ENCODE results near the gene CSMD2. TPM values are rescaled to one million over a fixed set of nuclear protein-coding genes. Genes with fewer than 3 reads are reported as not detected.

The CSMD2 gene
- total RNA-seq, 1 experiment from 2014 or later, result 13.2 TPM

DNA sequence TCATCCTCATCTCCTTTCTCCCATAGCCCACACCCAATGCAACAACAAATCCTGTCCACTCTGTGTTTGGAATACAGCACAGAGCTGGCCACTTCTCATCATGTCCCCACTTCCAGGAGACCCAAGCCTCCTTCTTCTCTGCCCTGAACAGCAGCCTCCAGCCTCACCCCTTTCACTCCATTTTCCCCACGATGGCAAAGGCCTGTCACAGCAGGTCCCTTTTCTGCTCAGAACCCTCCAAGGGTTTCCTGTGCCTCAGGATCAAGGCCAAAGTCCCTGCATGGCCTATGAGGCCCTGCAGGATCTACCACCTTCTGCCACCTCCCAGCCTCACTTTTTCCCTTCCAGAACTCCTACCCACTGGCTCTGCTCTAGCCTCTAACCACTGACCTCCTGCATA lies 78.5 kb downstream of the CSMD2 start (continued):
- TF ChIP-seq FOXP4 (CRISPR knock-in tag; IDR thresholded peaks at IDR 0.05) (no peak), TCF7 (CRISPR knock-in tag; IDR thresholded peaks at IDR 0.05; ENCODE audit: low read depth) (no peak)

- Mint-ChIP-seq H3K9me3 (peaks cover 51% of the 10 kb centered on the region), H3K27me3 (ENCODE audit: low read depth) (peaks cover 2% of the 10 kb centered on the region; the same call in 1 of the 2 replicates), H3K36me3 (peaks cover 63% of the 10 kb centered on the region), H3K4me3 (no peak overlapping the region), H3K4me1 (peaks cover 9% of the 10 kb centered on the region), H3K27ac (no peak overlapping the region)
- ATAC-seq, result no peak
- CTCF ChIA-PET, result no interaction called here
- POLR2A ChIA-PET, result no interaction called here
- no peak for DNase-seq (ENCODE audit: low spot score)
- TF ChIP-seq ZNF263 (CRISPR knock-in tag; IDR thresholded peaks at IDR 0.05; ENCODE audit: low read depth) (no peak), OVOL2 (CRISPR knock-in tag; IDR thresholded peaks at IDR 0.05; ENCODE audit: borderline replicate concordance) (no peak), SOX15 (CRISPR knock-in tag; IDR thresholded peaks at IDR 0.05) (no peak), ATF6 (CRISPR knock-in tag; IDR thresholded peaks at IDR 0.05) (no peak), AFF4 (CRISPR knock-in tag; IDR thresholded peaks at IDR 0.05; ENCODE audit: borderline replicate concordance) (no peak), MYBL2 (CRISPR knock-in tag; IDR thresholded peaks at IDR 0.05) (no peak), ZNF396 (CRISPR knock-in tag; IDR thresholded peaks at IDR 0.05; ENCODE audit: borderline replicate concordance) (no peak), ZNF532 (CRISPR knock-in tag; IDR thresholded peaks at IDR 0.05; ENCODE audit: borderline replicate concordance) (no peak), ZNF232 (CRISPR knock-in tag; IDR thresholded peaks at IDR 0.05) (no peak), NR2C2 (CRISPR knock-in tag; IDR thresholded peaks at IDR 0.05) (no peak), ZNF512 (CRISPR knock-in tag; IDR thresholded peaks at IDR 0.05; ENCODE audit: borderline replicate concordance) (no peak), E2F5 (CRISPR knock-in tag; IDR thresholded peaks at IDR 0.05) (no peak), NFATC4 (CRISPR knock-in tag; IDR thresholded peaks at IDR 0.05) (no peak), ZNF317 (CRISPR knock-in tag; IDR thresholded peaks at IDR 0.05; ENCODE audit: borderline replicate concordance, low read depth) (no peak)
- TF ChIP-seq, protein P1, sequence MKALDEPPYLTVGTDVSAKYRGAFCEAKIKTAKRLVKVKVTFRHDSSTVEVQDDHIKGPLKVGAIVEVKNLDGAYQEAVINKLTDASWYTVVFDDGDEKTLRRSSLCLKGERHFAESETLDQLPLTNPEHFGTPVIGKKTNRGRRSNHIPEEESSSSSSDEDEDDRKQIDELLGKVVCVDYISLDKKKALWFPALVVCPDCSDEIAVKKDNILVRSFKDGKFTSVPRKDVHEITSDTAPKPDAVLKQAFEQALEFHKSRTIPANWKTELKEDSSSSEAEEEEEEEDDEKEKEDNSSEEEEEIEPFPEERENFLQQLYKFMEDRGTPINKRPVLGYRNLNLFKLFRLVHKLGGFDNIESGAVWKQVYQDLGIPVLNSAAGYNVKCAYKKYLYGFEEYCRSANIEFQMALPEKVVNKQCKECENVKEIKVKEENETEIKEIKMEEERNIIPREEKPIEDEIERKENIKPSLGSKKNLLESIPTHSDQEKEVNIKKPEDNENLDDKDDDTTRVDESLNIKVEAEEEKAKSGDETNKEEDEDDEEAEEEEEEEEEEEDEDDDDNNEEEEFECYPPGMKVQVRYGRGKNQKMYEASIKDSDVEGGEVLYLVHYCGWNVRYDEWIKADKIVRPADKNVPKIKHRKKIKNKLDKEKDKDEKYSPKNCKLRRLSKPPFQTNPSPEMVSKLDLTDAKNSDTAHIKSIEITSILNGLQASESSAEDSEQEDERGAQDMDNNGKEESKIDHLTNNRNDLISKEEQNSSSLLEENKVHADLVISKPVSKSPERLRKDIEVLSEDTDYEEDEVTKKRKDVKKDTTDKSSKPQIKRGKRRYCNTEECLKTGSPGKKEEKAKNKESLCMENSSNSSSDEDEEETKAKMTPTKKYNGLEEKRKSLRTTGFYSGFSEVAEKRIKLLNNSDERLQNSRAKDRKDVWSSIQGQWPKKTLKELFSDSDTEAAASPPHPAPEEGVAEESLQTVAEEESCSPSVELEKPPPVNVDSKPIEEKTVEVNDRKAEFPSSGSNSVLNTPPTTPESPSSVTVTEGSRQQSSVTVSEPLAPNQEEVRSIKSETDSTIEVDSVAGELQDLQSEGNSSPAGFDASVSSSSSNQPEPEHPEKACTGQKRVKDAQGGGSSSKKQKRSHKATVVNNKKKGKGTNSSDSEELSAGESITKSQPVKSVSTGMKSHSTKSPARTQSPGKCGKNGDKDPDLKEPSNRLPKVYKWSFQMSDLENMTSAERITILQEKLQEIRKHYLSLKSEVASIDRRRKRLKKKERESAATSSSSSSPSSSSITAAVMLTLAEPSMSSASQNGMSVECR (CRISPR knock-in tag; IDR thresholded peaks at IDR 0.05; ENCODE audit: borderline replicate concordance), result no peak
These were observed 81.1 kb downstream of the CSMD2 start for GRCh38 chr1:34083974-34084373.

Data from WTC11 (cell line).